ENCODE results near the gene TNK2. TPM values are rescaled to one million over a fixed set of nuclear protein-coding genes. Genes with fewer than 3 reads are reported as not detected.

Gene TNK2
- total RNA-seq, 1 experiment from 2014 or later: 18.2 TPM

- no peaks in the 10 kb centered on the region for H3K9me3 ChIP-seq (ENCODE audit: low read depth, low read length, poor library complexity, severe bottlenecking)
- no TSS peak for BruUV-seq (replicated peaks)
- no peak for TF ChIP-seq EZH2 (IDR thresholded peaks at IDR 0.05; ENCODE audit: borderline replicate concordance, low read depth, low read length, poor library complexity, severe bottlenecking)
- TF ChIP-seq CTCF (conservative IDR thresholded peaks at IDR 0.05; ENCODE audit: low read depth, low read length): no peak
- intact Hi-C loops (cut with micrococcal nuclease; ENCODE audit: unreplicated experiment): no loop called here
- no peak overlapping the region for H3K4me3 ChIP-seq (ENCODE audit: low read depth, low read length, poor library complexity, severe bottlenecking)
- no peak for DNase-seq (ENCODE audit: low spot score)
- CTCF ChIA-PET: no interaction called here
- POLR2A ChIA-PET (ENCODE audit: low non-redundant PET): no interaction called here
- H3K27ac ChIP-seq (ENCODE audit: low read depth, low read length, poor library complexity, severe bottlenecking): no peak overlapping the region
- no peaks in the 10 kb centered on the region for H3K27me3 ChIP-seq (replicated peaks; ENCODE audit: insufficient read depth, low read depth, low read length, poor library complexity)
- no peaks in the 10 kb centered on the region for H3K36me3 ChIP-seq (ENCODE audit: insufficient read depth, low read length, poor library complexity, severe bottlenecking)
- no peaks in the 10 kb centered on the region for H3K4me1 ChIP-seq (ENCODE audit: insufficient read depth, low read length, poor library complexity, severe bottlenecking)
These were observed 71.7 kb downstream of the TNK2 start for GRCh38 chr3:195836476-195837135.

DNA sequence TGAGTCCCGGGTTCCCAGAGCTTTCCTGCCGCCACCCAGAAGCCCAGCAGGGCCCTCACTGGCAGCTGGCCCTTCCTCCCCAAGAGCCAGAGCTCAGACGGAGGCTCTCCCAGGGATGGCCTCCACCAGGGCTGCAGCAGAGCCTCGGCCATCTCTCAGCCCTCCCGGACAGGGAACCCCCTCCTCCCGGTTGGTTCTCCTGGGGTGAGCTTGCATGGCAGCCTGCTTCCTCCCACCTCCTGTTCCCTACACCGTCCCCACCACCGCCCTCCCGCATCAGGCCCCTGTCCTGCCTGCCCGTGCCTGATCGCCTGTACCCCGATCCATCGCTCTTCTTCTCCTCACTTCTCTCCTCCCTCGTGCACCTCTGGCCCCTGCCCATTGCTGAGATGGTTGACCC is 72.6 kb downstream of the TNK2 start:
- Histone ChIP-seq H3K4me3 (ENCODE audit: low read depth, low read length, poor library complexity, severe bottlenecking) (no peak overlapping the region), H3K27me3 (replicated peaks; ENCODE audit: insufficient read depth, low read depth, low read length, poor library complexity) (no peaks in the 10 kb centered on the region), H3K9me3 (ENCODE audit: low read depth, low read length, poor library complexity, severe bottlenecking) (no peaks in the 10 kb centered on the region), H3K36me3 (ENCODE audit: insufficient read depth, low read length, poor library complexity, severe bottlenecking) (no peaks in the 10 kb centered on the region), H3K4me1 (ENCODE audit: insufficient read depth, low read length, poor library complexity, severe bottlenecking) (no peaks in the 10 kb centered on the region), H3K27ac (ENCODE audit: low read depth, low read length, poor library complexity, severe bottlenecking) (no peak overlapping the region)
- no peak for TF ChIP-seq EZH2 (IDR thresholded peaks at IDR 0.05; ENCODE audit: borderline replicate concordance, low read depth, low read length, poor library complexity, severe bottlenecking)
- no peak for TF ChIP-seq CTCF (conservative IDR thresholded peaks at IDR 0.05; ENCODE audit: low read depth, low read length)
- no peak for DNase-seq (ENCODE audit: low spot score)
- ChIA-PET POLR2A (ENCODE audit: low non-redundant PET) (no interaction called here), CTCF (no interaction called here)
- no TSS peak for BruUV-seq (replicated peaks)
- intact Hi-C loops (cut with micrococcal nuclease; ENCODE audit: unreplicated experiment): no loop called here

DNA sequence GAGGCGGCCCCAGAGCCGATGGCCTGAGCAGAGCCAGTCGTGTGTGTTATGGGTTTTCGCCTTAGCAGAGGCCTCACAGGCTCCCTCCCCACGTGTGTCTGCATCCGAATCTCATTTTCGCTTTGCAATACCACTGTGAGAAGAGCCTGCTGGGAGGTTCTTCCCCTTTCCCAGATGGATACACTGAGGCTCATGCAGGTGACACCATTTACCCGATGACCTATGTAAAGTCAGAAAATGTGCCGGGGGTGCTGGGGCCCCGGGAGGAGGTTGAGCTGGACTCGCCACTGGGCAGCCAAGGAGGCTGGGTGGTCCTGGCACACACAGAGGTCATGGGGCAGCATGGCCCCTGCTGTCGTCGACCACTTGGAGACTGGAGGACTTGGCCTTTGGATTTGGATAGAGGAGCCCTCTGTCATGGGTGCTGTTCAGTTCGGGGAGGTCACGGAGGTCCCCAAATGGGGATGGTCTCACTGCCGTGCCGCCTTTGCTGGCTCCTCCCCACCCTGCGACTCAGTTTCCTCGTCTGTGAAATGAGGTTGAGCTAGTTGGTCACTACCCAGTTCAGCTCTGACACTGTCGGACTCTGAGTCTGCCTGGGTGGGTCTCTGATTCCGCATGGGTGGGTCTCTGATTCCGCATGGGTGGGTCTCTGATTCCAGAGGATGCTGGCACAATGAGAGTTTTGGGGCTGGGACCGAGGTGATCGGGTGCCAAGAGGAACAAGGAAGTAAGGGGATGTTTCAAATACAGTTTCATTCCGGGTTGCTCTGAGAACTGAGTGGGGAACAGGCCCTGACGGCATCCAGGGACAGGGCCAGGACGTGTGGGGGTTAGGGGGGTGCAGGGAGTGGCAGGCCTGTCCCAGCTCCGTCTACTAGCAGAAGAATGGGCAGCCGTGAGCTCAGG is 73.4 kb downstream of the TNK2 start:
- Histone ChIP-seq H3K4me3 (ENCODE audit: low read depth, low read length, poor library complexity, severe bottlenecking) (no peak overlapping the region), H3K27me3 (replicated peaks; ENCODE audit: insufficient read depth, low read depth, low read length, poor library complexity) (no peaks in the 10 kb centered on the region), H3K27ac (ENCODE audit: low read depth, low read length, poor library complexity, severe bottlenecking) (no peak overlapping the region), H3K4me1 (ENCODE audit: insufficient read depth, low read length, poor library complexity, severe bottlenecking) (no peaks in the 10 kb centered on the region), H3K36me3 (ENCODE audit: insufficient read depth, low read length, poor library complexity, severe bottlenecking) (no peaks in the 10 kb centered on the region), H3K9me3 (ENCODE audit: low read depth, low read length, poor library complexity, severe bottlenecking) (no peaks in the 10 kb centered on the region)
- ChIA-PET CTCF (no interaction called here), POLR2A (ENCODE audit: low non-redundant PET) (no interaction called here)
- no peak for TF ChIP-seq EZH2 (IDR thresholded peaks at IDR 0.05; ENCODE audit: borderline replicate concordance, low read depth, low read length, poor library complexity, severe bottlenecking)
- no peak for TF ChIP-seq CTCF (conservative IDR thresholded peaks at IDR 0.05; ENCODE audit: low read depth, low read length)
- BruUV-seq (replicated peaks): no TSS peak
- DNase-seq (ENCODE audit: low spot score): no peak
- intact Hi-C loops (cut with micrococcal nuclease; ENCODE audit: unreplicated experiment): no loop called here

Measured in A673 (cell line).